Ovary (tissue), 3 donors: Measurements from ENCODE around the gene PTPN20.

Experiments
- CTCF ChIP-seq, 3 donors: fragments of 450-650 bp in 2 of 3; fragments of 200-600 bp in 1 of 3; IDR thresholded peaks; one replicate each; pipeline versions ENCODE4 v1.5.1 to v1.8.0; 2016 to 2022; ENCODE audit warnings: antibody characterized with exemption in 3 of 3, mild to moderate bottlenecking in 1 of 3
- EP300 ChIP-seq: sonication (generic); formaldehyde crosslinking; IDR thresholded peaks from one replicate; pipeline ENCODE4 v1.6.1; 2017; ENCODE audit warnings: antibody characterized with exemption
- POLR2A ChIP-seq: fragments of 450-650 bp; IDR thresholded peaks from one replicate; pipeline ENCODE4 v1.6.1; 2017; ENCODE audit warnings: antibody characterized with exemption, mild to moderate bottlenecking, moderate library complexity
- donor health status: DM: no; HTN: no; CAD: no.

DNA sequence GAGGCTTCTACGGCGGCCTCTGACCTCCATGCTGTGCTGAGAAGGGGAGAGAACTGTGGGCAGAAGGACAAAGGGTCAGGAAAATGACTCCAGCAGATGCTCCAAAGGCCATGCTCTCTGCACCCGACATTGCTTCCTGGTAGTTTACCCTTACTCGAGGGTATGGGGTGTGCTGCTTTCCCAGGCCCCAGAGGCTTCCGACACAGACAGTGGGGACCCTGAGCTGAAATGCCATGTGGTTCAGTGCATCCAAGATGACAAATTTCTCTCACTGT is 130.9 kb downstream of the PTPN20 start:
- TF ChIP-seq CTCF (IDR thresholded peaks at IDR 0.05) (no peak), POLR2A (no peak), EP300 (no peak)
